Omental fat pad (tissue), 4 donors: ENCODE measurements around the gene RPL14. TPM values are rescaled to one million over a fixed set of nuclear protein-coding genes. Genes with fewer than 3 reads are reported as not detected.

Experiments
- ATAC-seq: fragments of 150-250 bp; one replicate; pipeline ENCODE4 v1.9.1; 2016; ENCODE audit warnings: mild to moderate bottlenecking, moderate library complexity; ENCODE audit not compliant: low FRiP score
- DNase-seq: peaks from one replicate; pipeline ENCODE4 v3.0.0-alpha.2; 2019; ENCODE audit warnings: low spot score
- CTCF ChIP-seq, 3 donors: fragments of 450-650 bp; IDR thresholded peaks; one replicate each; pipeline ENCODE4 v1.5.1; 2016 to 2017; ENCODE audit warnings: antibody characterized with exemption in 3 of 3, mild to moderate bottlenecking in 3 of 3, moderate library complexity in 2 of 3
- total RNA-seq, 4 donors: library from RNA; depleted of rRNA; stranded (reverse); fragments of >200 nt; gene quantifications; one replicate each; pipeline ENCODE4 v1.1.0, GENCODE V29; 2016

Gene RPL14
- 100 to 1,000 TPM; 320 to 423 (median 382) TPM for total RNA-seq

GRCh38 chr3:40456940-40457823 is at the start of gene RPL14:
TSS of gene RPL14 (plus strand) at chr3:40457339. CDS start at chr3:40457472, 133 bp downstream.
- TF ChIP-seq CTCF (IDR thresholded peaks at IDR 0.05), result no peak
- ATAC-seq (peak; percentile 88), DNase-seq (peak; percentile 89)

DNA sequence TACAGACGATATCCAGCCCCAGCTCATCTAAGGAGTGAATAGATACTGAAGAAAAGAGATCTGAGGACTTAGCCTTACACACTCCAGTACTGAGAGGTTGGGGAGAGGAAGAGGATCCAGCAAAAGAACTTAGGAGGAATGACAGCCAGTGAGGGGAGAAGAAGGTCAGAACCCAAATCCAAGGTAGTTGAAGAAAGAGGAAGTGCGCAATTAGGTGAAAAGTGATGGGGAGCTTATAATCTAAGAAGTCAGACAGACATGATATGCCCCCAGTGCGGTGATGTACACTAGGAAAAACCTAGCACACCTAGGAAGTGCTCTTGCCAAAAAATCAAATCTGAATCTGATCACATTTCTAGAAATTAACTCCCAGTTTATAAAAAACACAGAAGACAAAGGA is 49.5 kb upstream of the RPL14 start:
- ATAC-seq, result no peak
- DNase-seq, result no peak
- TF ChIP-seq CTCF (IDR thresholded peaks at IDR 0.05), result no peak

GRCh38 chr3:40414270-40414669 is 42.9 kb upstream of the RPL14 start:
- ATAC-seq (no peak), DNase-seq (no peak)
- no peak for TF ChIP-seq CTCF (IDR thresholded peaks at IDR 0.05)

GRCh38 chr3:40417845-40418543 is 39.1 kb upstream of the RPL14 start:
- no peak for TF ChIP-seq CTCF (IDR thresholded peaks at IDR 0.05)

DNA sequence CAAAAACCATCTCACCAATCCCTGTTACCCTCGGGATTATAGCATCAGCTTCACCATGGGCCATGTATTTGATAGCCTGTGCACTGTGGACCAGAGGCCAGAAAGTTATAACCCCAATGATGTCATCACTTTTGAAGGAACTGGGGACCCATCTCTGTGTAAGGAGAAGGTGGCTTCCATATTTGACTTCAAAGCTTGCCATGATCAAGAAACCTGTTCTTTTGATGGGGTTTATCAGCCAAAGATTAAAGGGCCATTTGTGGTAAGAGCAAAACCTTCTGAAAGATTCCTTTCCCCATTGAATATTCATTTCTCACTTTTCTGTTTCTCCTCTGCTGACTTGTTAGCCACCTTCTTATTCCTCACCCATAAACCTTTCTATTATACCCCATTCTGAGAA is 34.3 kb upstream of the RPL14 start:
- no peak for ATAC-seq
- no peak for TF ChIP-seq CTCF (IDR thresholded peaks at IDR 0.05)
- no peak for DNase-seq

More at GRCh38 chr3:40417845-40418543, 39.1 kb upstream of the RPL14 start:
- no peak for ATAC-seq
- DNase-seq, result no peak

DNA sequence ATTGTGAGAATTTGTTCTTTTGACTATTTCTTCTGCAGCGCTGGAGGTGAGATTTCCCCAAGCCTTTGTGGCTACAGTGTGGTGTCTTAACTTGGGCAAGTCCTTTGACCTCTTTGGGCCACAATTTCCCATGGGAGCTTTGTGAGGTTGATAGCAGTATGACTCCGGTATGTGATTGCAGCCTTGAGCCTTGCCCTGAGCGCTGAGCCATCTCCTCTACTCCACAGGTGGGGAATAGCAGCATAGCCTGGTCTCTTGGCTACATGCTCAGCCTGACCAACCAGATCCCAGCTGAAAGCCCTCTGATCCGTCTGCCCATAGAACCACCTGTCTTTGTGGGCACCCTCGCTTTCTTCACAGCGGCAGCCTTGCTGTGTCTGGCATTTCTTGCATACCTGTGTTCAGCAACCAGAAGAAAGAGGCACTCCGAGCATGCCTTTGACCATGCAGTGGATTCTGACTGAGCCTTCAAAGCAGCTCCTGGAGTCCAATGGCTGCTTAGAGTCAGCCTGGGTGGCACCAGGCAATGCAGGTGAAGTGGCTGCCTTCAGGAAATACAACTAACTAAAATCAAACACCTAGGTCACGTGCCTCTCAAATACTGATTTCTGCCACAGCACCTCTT is 30.0 kb upstream of the RPL14 start:
- ATAC-seq, result no peak
- DNase-seq, result no peak
- no peak for TF ChIP-seq CTCF (IDR thresholded peaks at IDR 0.05)
